Daoy (cell line): Measurements from ENCODE around the gene FXYD2. TPM values are rescaled to one million over a fixed set of nuclear protein-coding genes. Genes with fewer than 3 reads are reported as not detected.

Experiments used
- total RNA-seq: library from RNA; depleted of rRNA; stranded (reverse); fragments of >200 nt; shearing (Covaris generic); gene quantifications from 2 replicates; pipeline ENCODE4 v1.2.3, GENCODE V29; 2014; rRNA removed

The FXYD2 gene
- total RNA-seq, 1 experiment from 2014 or later: not detected

Other genes starting within 250 kb of the FXYD2 start
- not detected in 2 replicates for gene DSCAML1, start 27.5 kb downstream of the FXYD2 start, total RNA-seq
- 15.8 and 15.9 TPM in 2 replicates for gene FXYD6, start 51.9 kb upstream of the FXYD2 start, total RNA-seq
- 0.06 and 0.48 TPM in 2 replicates for gene TMPRSS13, start 104.7 kb upstream of the FXYD2 start, total RNA-seq
- 0.09 and 0.29 TPM in 2 replicates for gene IL10RA, start 161.7 kb upstream of the FXYD2 start, total RNA-seq